Heart left ventricle (tissue), 16 donors: ENCODE measurements around the gene PRADC1. TPM values are rescaled to one million over a fixed set of nuclear protein-coding genes. Genes with fewer than 3 reads are reported as not detected.
"Not testable (repeated sequence)": the region's sequence is repeated elsewhere in the genome, so short reads cannot be mapped to it uniquely, and the experiment has no call there.

ENCODE experiments used
- ATAC-seq, 4 donors: fragments of 200-7000 bp; cut with Tn5 transposase; one replicate each; pipeline ENCODE4 v1.9.1; 2020 to 2022; ENCODE audit warnings: moderate library complexity in 4 of 4, mild to moderate bottlenecking in 3 of 4, moderate number of reproducible peaks in 1 of 4
- DNase-seq, 5 donors: peaks; one replicate each; pipeline ENCODE4 v3.0.0-alpha.2; 2020
- H3K27ac ChIP-seq, 12 donors: fragments of 200-600 bp; sonication (generic) in 4 of 12; one replicate each; pipeline versions ENCODE4 v1.5.0 to v1.8.0; 2016 to 2022; ENCODE audit warnings: mild to moderate bottlenecking in 2 of 12
- H3K27me3 ChIP-seq, 9 donors: fragments of 200-600 bp; sonication (generic) in 2 of 9; one replicate each; pipeline versions ENCODE4 v1.5.1 to v1.8.0; 2016 to 2022; ENCODE audit warnings: mild to moderate bottlenecking in 3 of 9
- H3K36me3 ChIP-seq, 9 donors: fragments of 200-600 bp; sonication (generic) in 2 of 9; one replicate each; pipeline versions ENCODE4 v1.5.0 to v1.8.0; 2018 to 2022; ENCODE audit warnings: mild to moderate bottlenecking in 2 of 9
- H3K4me1 ChIP-seq, 12 donors: fragments of 200-600 bp; sonication (generic) in 4 of 12; one replicate each; pipeline versions ENCODE4 v1.5.0 to v1.8.0; 2016 to 2022; ENCODE audit warnings: mild to moderate bottlenecking in 3 of 12
- H3K4me3 ChIP-seq, 12 donors: fragments of 200-600 bp; sonication (generic) in 4 of 12; one replicate each; pipeline versions ENCODE4 v1.5.0 to v1.8.0; 2017 to 2022; ENCODE audit warnings: mild to moderate bottlenecking in 9 of 12, moderate library complexity in 4 of 12
- H3K9me3 ChIP-seq, 12 donors: fragments of 200-600 bp; sonication (generic) in 4 of 12; one replicate each; pipeline versions ENCODE4 v1.5.0 to v1.8.0; 2016 to 2022; ENCODE audit warnings: mild to moderate bottlenecking in 1 of 12
- CTCF ChIP-seq, 12 donors: fragments of 200-600 bp; sonication (generic) in 4 of 12; IDR thresholded peaks; one replicate each; pipeline versions ENCODE4 v1.5.0 to v1.8.0; 2018 to 2022; ENCODE audit warnings: antibody characterized with exemption in 12 of 12, mild to moderate bottlenecking in 5 of 12
- POLR2A ChIP-seq, 2 donors: fragments of 450-650 bp; IDR thresholded peaks; one replicate each; pipeline ENCODE4 v1.6.1; 2017; ENCODE audit warnings: antibody characterized with exemption in 2 of 2, mild to moderate bottlenecking in 2 of 2, moderate library complexity in 2 of 2
- WGBS, 4 donors: extraction: QIAGEN DNeasy Blood & Tissue Kit in 2 of 4; methylation state at CpG; one replicate each; pipeline versions ENCODE4 v1.1.5 to v1.1.7; 2013 to 2018; 5-methylcytosine and 5-hydroxymethylcytosine counted together
- intact Hi-C, 10 donors: fragments of 100-400 bp; cut with DNase I; formaldehyde crosslinking; loops; one replicate each; pipeline versions ENCODE4 v1.11.1 to v1.14.2; 2022
- polyA plus RNA-seq, 2 donors: library from polyadenylated mRNA; stranded (reverse); fragments of 200-250 nt; gene quantifications; one replicate each; pipeline ENCODE4 v1.2.3, GENCODE V29; 2013
- total RNA-seq, 9 donors: library from RNA; depleted of rRNA in 2 of 9; stranded (reverse); fragments of >200 nt in 2 of 9; fragmentation: NEBNext Ultra II Directional in 3 of 9; extraction: Animal tissue kit (Norgen Biotek cat#: 25700) in 3 of 9; gene quantifications; one replicate each; pipeline versions ENCODE4 v1.1.0 to v1.2.4, GENCODE V29; 2016 to 2023
- donor health status: ischemic (EF 13 %, LVEDD 7.1; RV severe dilation, severe dysfunction).
- donor health status: healthy with polysubstance abuse.
- donor health status: DM: no; HTN: yes; CAD: no.
- donor health status: DM: no; HTN: no; CAD: no.
- donor health status: ischemic (EF 25% LVEDD 6.9; RV normal size, moderate dysfunction).
- donor health status: ischemic (EF 25% LVEDD 5.7; RV mildly dilated, moderate dysfunction).
- donor health status: healthy.
- donor health status: DM: yes; HTN: yes; CAD: no.
- donor health status: ischemic (EF 35%, LVEDD 5.7; RV mildly dilated, moderate dysfunction).
- donor health status: nonischemic (EF 11% LVEDD 7.7; RV severe dilation, severe dysfunction).
- donor health status: DM: yes; HTN: yes; CAD: no.
- donor health status: PGD.
- donor health status: ischemic (EF 29% LVEDD 5.4; RV normal size, mild dysfunction).
- donor health status: nonischemic (EF 23%, LVEDD 6.1; RV moderate dilation, normal function).

The PRADC1 gene
- total and polyA plus RNA-seq, 11 donors, result 57.2 to 155 (median 86.4) TPM

- 2 to 5% (median 3%) methylated on average over 25 to 44 of the region's 44 CpGs for WGBS, 4 donors
- Histone ChIP-seq H3K36me3 (no peaks in the 10 kb centered on the region), H3K4me1 (peaks cover 0 to 16% (median 11%) of the 10 kb centered on the region in 12 donors), H3K27me3 (peaks cover 17 to 69% (median 48%) of the 10 kb centered on the region in 9 donors), H3K27ac (no peak overlapping the region), H3K9me3 (no peaks in the 10 kb centered on the region), H3K4me3 (peak overlapping the region in 9 of 12 donors; percentile 8 to 40 (median 22))
- no peak for TF ChIP-seq CTCF (IDR thresholded peaks at IDR 0.05)
- TF ChIP-seq POLR2A (IDR thresholded peaks at IDR 0.05), result no peak
- DNase-seq (no peak), ATAC-seq (peak in 2 of 4 donors; percentile 22 to 23)
- intact Hi-C loops, result no loop called here
These were observed 29.9 kb downstream of the PRADC1 start for GRCh38 chr2:73203055-73203681.

GRCh38 chr2:73202156-73203054 is 30.6 kb downstream of the PRADC1 start, which contains the start of gene NOTO:
NOTO (plus strand) TSS chr2:73202574; CDS start chr2:73202667, 93 bp downstream.
- H3K27ac ChIP-seq, result no peak within 1 kb of the TSS
- H3K36me3 ChIP-seq, result no peaks in the 10 kb centered on the region
- H3K4me3 ChIP-seq, result peak within 1 kb of the TSS in 11 of 12 donors; percentile 8 to 40 (median 20)
- intact Hi-C loops, result no loop called here
- ATAC-seq (peak in 2 of 4 donors; percentile 55 to 58), DNase-seq (no peak)
- H3K9me3 ChIP-seq, result no peaks in the 10 kb centered on the region
- 2% methylated on average over 62 to 87 of the region's 87 CpGs for WGBS, 4 donors
- peaks cover 0 to 16% (median 11%) of the 10 kb centered on the region in 12 donors for H3K4me1 ChIP-seq
- H3K27me3 ChIP-seq, result peaks cover 17 to 74% (median 48%) of the 10 kb centered on the region in 9 donors
- TF ChIP-seq POLR2A (IDR thresholded peaks at IDR 0.05) (no peak), CTCF (IDR thresholded peaks at IDR 0.05) (no peak)

- ATAC-seq, H3K36me3 ChIP-seq, H3K4me3 ChIP-seq, H3K9me3 ChIP-seq, DNase-seq, H3K27ac ChIP-seq, intact Hi-C loops: not testable (repeated sequence)
- H3K27me3 ChIP-seq, result peaks cover 17 to 91% (median 45%) of the 10 kb centered on the region in 9 donors
- peaks cover 0 to 16% (median 11%) of the 10 kb centered on the region in 12 donors for H3K4me1 ChIP-seq
- WGBS, 4 donors, result 82 to 92% (median 88%) methylated on average over 10 of the region's 10 CpGs
These were observed 32.8 kb downstream of the PRADC1 start for GRCh38 chr2:73200281-73200680.

- H3K27ac ChIP-seq, result no peak overlapping the region
- H3K4me1 ChIP-seq, result peaks cover 0 to 9% (median 7%) of the 10 kb centered on the region in 12 donors
- H3K9me3 ChIP-seq, result no peaks in the 10 kb centered on the region
- ATAC-seq, result no peak
- H3K36me3 ChIP-seq, result no peaks in the 10 kb centered on the region
- H3K27me3 ChIP-seq, result peaks cover 5 to 66% (median 34%) of the 10 kb centered on the region in 9 donors
- no peak overlapping the region for H3K4me3 ChIP-seq
- intact Hi-C loops, result no loop called here
- no peak for TF ChIP-seq CTCF (IDR thresholded peaks at IDR 0.05)
- no peak for TF ChIP-seq POLR2A (IDR thresholded peaks at IDR 0.05)
- DNase-seq, result no peak
These were observed 35.5 kb downstream of the PRADC1 start for GRCh38 chr2:73197579-73197978.
